Islet of Langerhans (tissue), 1 donor: ENCODE results near the gene PCDHGA10.
"Not testable (repeated sequence)": the region's sequence is repeated elsewhere in the genome, so short reads cannot be mapped to it uniquely, and the experiment has no call there.

ENCODE experiments used
- FAIRE-seq: peaks from one replicate; lab custom pipeline; 2011; peaks lifted over from hg19 to GRCh38; lab: Jason Lieb, UNC

Gene PCDHGA10

DNA sequence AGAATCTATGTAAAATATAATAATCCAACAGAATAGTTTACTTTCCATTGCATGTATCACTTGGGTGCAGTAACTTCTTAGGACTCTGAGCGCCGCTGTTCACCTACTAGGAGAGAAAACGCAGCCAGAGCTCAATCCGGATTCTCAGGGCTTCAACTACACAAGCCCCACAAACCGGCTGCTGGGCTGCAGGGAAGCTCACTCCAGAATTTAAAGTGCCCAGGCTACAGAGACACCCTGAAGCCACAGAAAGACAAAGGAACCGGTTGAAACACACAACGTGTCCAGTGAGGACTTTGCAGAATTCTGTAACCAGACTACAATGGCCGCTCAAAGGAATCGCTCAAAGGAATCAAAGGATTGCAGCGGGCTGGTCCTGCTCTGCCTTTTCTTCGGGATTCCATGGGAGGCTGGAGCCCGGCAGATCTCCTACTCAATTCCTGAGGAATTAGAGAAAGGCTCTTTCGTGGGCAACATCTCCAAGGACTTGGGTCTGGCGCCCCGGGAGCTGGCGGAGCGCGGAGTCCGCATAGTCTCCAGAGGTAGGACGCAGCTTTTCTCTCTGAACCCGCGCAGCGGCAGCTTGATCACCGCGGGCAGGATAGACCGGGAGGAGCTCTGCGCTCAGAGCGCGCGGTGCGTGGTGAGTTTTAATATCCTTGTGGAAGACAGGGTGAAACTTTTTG is at the start of gene PCDHGA10:
Gene PCDHGA10 (plus strand): TSS at position 134 of the 686 bp plus-strand sequence. CDS start 189 bp downstream, at position 323.
- FAIRE-seq = no peak

DNA sequence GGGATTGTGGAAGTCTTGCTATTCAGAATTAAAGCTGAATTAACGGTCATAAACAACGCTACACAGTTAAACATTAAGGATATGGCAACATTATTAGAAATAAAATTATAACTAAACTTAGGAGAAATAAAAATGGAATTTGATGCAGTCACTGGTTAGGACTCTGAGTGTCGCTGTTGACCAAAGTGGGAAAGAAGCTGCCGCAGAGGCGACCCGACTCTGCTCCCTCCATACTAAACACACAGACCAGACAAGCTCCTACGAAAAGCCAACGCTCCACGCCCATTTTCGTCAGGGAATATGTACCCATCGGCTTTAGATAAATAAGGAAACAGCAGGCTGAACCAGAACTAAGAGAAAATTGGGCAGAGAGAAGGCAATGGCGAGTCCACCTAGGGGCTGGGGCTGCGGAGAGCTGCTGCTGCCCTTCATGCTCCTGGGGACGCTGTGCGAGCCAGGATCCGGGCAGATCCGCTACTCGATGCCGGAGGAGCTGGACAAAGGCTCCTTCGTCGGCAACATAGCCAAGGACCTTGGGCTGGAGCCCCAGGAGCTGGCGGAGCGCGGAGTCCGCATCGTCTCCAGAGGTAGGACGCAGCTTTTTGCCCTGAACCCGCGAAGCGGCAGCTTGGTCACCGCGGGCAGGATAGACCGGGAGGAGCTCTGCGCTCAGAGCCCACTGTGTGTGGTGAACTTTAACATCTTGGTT is 48.7 kb upstream of the PCDHGA10 start, which contains the start of gene PCDHGA5:
Gene PCDHGA5 (plus strand): TSS at position 211 of the 709 bp plus-strand sequence. CDS start 169 bp downstream, at position 380.
- no peak for FAIRE-seq

DNA sequence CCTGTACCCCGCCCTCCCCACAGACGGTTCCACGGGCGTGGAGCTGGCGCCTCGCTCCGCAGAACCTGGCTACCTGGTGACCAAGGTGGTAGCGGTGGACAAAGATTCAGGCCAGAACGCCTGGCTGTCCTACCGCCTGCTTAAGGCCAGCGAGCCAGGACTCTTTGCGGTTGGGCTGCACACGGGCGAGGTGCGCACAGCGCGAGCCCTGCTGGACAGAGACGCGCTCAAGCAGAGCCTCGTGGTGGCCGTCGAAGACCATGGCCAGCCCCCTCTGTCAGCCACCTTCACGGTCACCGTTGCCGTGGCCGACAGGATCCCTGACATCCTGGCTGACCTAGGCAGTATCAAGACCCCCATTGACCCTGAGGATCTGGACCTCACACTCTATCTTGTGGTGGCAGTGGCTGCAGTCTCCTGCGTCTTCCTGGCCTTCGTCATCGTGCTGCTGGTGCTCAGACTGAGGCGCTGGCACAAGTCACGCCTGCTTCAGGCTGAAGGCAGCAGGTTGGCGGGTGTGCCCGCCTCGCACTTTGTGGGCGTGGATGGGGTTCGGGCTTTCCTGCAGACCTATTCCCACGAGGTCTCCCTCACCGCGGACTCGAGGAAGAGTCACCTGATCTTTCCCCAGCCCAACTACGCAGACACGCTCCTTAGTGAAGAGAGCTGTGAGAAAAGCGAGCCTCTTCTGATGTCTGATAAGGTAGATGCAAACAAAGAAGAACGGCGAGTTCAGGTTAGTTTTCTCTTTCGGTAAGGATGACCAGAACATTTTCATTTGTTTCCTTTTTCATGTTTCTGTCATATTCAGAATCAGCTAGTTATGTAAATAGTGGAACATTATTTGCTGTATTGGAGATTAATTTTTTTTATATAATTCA is 46.5 kb upstream of the PCDHGA10 start:
- FAIRE-seq = no peak

DNA sequence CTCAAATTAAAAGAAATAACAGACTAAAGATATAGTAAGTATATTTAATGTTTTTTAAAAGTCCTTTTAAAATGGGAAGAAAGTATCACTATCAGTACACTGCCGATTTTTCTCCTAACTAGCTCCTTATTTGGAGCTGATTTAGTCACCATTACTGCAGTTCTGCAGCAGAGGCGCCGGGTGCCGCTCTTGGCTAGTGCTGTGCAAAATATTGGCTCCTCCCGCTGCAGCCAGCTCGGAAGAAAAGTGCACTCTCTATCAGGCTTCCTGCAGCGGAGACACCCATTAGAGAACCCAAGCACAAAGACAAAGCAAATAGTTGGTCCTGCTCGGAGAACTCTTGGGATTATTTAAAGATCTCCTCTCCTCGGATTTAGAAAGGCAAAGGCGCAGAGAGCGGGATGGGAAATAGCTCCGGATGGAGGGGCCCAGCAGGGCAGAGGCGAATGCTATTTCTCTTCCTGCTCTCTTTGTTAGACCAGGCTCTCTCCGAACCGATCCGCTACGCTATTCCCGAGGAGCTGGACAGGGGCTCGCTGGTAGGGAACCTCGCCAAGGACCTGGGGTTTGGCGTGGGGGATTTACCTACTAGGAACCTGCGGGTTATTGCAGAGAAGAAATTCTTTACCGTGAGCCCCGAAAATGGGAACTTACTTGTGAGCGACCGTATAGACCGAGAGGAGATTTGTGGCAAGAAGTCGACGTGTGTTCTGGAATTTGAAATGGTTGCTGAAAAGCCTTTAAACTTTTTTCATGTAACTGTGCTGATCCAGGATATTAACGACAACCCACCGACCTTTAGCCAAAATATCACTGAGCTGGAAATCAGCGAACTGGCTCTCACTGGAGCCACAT is 42.6 kb upstream of the PCDHGA10 start, which contains the start of gene PCDHGB3:
Gene PCDHGB3 (plus strand): TSS at position 249 of the 855 bp plus-strand sequence. CDS start 153 bp downstream, at position 402.
- no peak for FAIRE-seq

DNA sequence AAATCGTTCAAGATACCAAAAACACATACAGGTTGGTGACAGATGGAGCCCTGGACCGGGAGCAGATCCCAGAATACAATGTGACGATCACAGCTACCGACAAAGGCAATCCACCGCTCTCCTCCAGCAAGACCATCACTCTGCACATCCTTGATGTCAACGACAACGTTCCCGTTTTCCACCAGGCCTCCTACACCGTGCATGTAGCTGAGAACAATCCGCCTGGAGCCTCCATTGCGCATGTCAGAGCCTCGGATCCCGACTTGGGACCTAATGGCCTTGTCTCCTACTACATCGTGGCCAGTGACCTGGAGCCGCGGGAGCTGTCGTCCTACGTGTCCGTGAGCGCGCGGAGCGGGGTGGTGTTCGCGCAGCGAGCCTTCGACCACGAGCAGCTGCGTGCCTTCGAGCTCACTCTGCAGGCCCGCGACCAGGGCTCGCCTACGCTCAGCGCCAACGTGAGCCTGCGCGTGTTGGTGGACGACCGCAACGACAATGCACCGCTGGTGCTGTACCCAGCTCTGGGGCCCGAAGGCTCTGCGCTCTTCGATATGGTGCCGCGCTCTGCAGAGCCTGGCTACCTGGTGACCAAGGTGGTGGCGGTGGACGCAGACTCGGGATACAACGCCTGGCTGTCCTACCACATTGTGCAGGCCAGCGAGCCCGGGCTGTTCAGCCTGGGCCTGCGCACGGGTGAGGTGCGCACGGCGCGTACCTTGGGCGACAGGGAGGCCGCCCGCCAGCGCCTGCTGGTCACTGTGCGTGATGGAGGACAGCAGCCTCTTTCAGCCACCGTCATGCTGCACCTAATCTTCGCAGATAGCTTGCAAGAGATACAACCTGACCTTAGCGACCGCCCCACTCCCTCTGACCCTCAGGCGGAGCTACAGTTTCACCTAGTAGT is 41.0 kb upstream of the PCDHGA10 start:
- no peak for FAIRE-seq

DNA sequence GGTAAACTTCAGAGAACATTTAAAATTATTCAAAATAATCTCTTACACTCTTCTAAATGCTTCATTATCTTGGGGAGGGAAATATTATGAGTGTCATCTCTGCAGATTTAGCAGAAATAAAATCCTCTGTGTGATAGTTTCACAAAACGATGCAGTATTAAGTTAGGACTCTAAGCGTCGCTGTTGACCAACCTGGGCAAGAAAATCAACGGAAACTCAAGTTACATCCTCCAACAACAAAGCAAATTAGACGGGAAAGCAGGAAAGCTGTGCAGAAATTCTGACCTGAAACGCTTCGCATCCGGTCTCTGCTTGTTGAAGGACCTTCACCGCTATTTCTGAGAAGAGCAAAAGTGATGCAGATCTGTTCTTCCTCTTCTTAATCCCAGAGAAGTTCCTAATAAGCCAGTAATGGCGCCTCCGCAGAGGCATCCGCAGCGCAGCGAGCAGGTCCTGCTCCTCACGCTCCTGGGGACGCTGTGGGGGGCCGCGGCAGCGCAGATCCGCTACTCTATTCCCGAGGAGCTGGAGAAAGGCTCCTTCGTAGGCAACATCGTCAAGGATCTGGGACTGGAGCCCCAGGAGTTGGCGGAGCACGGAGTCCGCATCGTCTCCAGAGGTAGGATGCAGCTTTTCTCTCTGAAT is 39.0 kb upstream of the PCDHGA10 start, which contains the start of gene PCDHGA6:
Gene PCDHGA6 (plus strand): TSS at position 219 of the 645 bp plus-strand sequence. CDS start 193 bp downstream, at position 412.
- no peak for FAIRE-seq

DNA sequence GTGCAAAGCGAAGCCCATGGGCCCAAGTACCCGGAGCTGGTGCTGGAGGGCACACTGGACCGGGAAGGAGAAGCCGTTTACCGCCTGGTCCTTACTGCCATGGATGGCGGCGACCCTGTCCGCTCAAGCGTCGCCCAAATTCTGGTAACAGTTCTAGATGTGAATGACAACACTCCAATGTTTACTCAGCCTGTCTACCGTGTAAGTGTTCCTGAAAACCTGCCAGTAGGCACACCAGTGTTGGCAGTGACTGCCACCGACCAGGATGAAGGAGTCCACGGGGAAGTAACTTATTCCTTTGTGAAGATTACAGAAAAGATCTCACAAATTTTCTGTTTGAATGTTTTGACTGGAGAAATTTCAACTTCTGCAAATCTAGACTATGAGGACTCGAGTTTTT is 38.2 kb upstream of the PCDHGA10 start:
- no peak for FAIRE-seq

DNA sequence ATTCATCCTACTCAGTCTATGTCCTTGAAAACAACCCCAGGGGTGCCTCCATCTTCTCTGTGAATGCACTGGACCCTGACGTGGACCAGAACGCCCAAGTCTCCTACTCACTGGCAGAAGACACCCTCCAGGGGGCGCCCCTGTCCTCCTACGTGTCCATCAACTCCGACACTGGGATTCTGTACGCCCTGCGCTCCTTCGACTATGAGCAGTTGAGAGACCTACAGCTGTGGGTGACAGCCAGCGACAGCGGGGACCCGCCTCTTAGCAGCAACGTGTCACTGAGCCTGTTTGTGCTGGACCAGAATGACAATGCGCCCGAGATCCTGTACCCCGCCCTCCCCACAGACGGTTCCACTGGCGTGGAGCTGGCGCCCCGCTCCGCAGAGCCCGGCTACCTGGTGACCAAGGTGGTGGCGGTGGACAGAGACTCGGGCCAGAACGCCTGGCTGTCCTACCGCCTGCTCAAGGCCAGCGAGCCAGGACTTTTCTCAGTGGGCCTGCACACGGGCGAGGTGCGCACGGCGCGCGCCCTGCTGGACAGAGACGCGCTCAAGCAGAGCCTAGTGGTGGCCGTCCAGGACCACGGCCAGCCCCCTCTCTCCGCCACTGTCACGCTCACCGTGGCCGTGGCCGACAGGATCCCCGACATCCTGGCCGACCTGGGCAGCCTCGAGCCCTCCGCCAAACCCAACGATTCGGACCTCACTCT is 37.2 kb upstream of the PCDHGA10 start:
- not testable (repeated sequence) for FAIRE-seq

DNA sequence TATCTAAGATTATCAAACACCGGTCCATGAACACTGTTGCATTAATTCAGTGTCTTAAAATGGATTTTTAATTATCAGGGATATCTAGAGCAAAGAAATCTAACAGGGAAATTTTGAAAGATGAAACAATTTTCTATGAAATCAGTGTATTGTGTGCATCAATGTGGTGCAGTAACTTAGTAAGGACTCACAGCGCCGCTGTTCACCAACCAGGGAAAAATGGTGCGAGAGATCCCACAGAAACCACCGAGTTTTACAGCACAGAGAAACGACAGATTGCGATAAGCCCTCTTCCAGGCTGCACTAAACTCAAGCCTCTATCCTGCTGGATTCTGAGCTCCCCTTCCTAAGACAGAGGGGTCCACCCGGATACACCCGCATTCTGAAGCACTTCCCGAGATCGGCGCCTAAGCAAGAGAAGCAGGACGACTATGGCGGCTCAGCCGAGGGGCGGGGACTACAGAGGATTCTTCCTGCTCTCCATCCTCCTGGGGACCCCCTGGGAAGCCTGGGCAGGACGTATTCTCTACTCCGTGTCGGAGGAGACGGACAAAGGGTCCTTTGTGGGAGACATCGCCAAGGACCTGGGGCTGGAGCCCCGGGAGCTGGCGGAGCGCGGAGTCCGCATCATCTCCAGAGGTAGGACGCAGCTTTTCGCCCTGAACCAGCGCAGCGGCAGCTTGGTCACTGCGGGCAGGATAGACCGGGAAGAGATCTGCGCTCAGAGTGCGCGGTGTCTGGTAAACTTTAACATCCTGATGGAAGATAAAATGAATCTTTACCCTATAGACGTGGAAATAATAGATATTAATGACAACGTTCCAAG is 30.1 kb upstream of the PCDHGA10 start, which contains the start of gene PCDHGA7:
Gene PCDHGA7 (plus strand): TSS at position 274 of the 826 bp plus-strand sequence. CDS start 158 bp downstream, at position 432.
- no peak for FAIRE-seq

DNA sequence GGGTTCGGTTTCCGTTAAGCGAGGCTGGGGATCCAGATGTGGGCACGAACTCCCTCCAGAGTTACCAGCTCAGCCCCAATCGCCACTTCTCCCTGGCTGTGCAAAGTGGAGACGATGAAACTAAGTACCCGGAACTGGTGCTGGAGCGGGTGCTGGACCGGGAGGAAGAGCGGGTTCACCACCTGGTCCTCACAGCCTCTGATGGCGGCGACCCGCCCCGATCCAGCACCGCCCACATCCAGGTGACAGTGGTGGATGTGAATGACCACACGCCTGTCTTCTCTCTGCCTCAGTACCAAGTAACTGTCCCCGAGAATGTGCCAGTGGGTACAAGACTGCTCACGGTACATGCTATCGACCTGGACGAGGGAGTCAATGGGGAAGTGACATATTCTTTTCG is 29.4 kb upstream of the PCDHGA10 start:
- no peak for FAIRE-seq

DNA sequence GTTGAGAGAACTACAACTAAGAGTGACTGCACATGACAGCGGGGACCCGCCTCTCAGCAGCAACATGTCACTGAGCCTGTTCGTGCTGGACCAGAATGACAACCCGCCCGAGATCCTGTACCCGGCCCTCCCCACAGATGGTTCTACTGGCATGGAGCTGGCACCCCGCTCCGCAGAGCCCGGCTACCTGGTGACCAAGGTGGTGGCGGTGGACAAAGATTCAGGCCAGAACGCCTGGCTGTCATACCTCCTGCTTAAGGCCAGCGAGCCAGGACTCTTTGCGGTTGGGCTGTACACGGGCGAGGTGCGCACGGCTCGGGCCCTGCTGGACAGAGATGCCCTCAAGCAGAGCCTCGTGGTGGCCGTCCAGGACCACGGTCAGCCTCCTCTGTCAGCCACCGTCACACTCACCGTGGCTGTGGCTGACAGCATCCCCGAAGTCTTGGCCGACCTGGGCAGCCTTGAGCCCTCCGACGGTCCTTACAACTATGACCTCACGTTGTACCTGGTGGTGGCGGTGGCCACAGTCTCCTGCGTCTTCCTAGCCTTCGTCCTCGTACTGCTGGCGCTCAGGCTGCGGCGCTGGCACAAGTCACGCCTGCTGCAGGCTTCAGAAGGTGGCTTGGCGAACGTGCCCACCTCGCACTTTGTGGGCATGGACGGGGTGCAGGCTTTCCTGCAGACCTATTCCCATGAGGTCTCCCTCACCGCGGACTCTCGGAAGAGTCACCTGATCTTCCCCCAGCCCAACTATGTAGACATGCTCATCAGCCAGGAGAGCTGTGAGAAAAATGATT is 28.1 kb upstream of the PCDHGA10 start:
- FAIRE-seq = no peak

DNA sequence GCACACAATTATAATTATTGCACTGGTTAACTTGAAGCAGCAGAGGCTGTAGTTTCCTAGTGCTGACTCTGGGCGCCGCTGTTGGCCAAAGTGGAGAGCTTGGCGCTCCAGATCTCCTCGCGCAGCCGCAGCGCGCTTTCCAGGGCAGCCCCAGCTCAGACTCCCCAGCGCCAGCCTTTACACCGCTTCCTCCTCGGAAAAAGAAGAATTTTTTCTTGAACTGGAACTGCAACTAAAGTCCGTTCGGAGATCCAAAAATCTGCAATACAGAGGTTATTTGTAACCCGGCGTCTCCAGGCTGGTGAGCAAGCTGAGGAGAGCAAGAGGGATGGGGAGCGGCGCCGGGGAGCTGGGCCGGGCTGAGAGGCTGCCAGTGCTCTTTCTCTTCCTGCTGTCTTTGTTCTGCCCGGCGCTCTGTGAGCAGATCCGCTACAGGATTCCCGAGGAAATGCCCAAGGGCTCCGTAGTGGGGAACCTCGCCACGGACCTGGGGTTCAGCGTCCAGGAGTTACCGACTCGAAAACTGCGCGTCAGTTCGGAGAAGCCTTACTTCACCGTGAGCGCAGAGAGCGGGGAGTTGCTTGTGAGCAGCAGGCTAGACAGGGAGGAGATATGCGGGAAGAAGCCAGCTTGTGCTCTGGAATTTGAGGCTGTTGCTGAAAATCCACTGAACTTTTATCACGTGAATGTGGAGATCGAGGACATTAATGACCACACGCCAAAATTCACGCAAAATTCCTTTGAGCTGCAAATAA is 25.1 kb upstream of the PCDHGA10 start, which contains the start of gene PCDHGB4:
Gene PCDHGB4 (plus strand): TSS at position 142 of the 755 bp plus-strand sequence. CDS start 187 bp downstream, at position 329.
- not testable (repeated sequence) for FAIRE-seq

DNA sequence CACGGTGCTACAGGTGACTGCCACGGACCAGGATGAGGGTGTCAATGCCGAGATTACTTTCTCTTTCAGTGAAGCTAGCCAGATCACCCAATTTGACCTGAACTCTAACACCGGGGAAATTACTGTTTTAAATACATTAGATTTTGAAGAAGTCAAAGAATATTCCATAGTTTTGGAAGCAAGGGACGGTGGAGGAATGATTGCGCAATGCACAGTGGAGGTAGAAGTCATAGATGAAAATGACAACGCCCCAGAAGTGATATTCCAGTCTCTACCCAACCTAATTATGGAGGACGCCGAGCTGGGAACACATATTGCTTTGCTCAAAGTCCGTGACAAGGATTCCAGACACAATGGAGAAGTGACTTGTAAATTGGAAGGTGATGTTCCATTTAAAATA is 24.1 kb upstream of the PCDHGA10 start:
- no peak for FAIRE-seq

DNA sequence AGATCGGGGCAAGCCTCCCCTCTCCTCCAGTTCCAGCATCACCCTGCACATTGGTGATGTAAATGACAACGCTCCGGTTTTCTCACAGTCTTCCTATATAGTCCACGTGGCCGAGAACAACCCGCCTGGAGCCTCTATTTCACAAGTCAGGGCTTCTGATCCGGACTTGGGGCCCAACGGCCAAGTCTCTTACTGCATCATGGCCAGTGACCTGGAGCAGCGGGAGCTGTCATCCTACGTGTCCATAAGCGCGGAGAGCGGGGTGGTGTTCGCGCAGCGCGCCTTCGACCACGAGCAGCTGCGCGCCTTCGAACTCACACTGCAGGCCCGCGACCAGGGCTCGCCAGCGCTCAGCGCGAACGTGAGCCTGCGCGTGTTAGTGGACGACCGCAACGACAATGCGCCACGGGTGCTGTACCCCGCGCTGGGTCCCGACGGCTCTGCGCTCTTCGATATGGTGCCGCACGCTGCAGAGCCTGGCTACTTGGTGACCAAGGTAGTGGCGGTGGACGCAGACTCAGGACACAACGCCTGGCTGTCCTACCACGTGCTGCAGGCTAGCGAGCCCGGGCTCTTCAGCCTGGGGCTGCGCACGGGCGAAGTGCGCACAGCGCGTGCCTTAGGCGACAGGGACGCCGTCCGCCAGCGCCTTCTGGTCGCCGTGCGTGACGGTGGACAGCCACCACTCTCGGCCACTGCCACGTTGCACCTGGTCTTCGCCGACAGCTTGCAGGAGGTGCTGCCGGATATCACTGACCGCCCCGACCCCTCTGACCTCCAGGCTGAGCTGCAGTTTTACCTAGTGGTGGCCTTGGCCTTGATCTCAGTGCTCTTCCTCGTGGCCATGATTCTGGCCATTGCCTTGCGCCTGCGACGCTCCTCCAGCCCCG is 23.4 kb upstream of the PCDHGA10 start:
- no peak for FAIRE-seq
